ENCODE data around the gene SRGAP1. TPM values are rescaled to one million over a fixed set of nuclear protein-coding genes. Genes with fewer than 3 reads are reported as not detected.

Gene SRGAP1
- total RNA-seq, 4 donors from 2014 or later, result 7.2 to 22.9 (median 11.5) TPM

DNA sequence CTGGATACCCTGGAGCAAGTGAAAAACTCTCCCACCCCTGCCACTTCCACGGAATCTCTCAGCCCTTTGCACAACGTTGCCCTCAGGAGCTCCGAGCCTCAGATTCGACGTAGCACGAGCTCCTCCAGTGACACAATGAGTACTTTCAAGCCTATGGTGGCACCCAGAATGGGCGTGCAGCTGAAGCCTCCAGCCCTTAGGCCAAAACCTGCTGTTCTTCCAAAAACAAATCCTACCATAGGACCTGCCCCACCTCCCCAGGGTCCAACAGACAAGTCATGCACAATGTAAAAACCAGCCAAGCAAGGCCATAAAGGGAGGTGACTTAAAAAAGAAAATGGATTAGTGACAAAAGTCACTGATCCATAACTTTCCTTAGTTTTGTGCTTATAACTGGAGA lies 297.9 kb downstream of the SRGAP1 start:
- Histone ChIP-seq H3K36me3 (peaks cover 0 to 38% of the 10 kb centered on the region in 2 donors), H3K27ac (no peak overlapping the region), H3K9me3 (no peaks in the 10 kb centered on the region), H3K4me3 (no peak overlapping the region), H3K27me3 (no peaks in the 10 kb centered on the region), H3K4me1 (no peaks in the 10 kb centered on the region)
- 90 to 92% methylated on average over 2 to 7 of the region's 7 CpGs for WGBS, 2 donors (ENCODE audit: low coverage in 1 of 2)
- ATAC-seq, result no peak
- TF ChIP-seq, protein P1, sequence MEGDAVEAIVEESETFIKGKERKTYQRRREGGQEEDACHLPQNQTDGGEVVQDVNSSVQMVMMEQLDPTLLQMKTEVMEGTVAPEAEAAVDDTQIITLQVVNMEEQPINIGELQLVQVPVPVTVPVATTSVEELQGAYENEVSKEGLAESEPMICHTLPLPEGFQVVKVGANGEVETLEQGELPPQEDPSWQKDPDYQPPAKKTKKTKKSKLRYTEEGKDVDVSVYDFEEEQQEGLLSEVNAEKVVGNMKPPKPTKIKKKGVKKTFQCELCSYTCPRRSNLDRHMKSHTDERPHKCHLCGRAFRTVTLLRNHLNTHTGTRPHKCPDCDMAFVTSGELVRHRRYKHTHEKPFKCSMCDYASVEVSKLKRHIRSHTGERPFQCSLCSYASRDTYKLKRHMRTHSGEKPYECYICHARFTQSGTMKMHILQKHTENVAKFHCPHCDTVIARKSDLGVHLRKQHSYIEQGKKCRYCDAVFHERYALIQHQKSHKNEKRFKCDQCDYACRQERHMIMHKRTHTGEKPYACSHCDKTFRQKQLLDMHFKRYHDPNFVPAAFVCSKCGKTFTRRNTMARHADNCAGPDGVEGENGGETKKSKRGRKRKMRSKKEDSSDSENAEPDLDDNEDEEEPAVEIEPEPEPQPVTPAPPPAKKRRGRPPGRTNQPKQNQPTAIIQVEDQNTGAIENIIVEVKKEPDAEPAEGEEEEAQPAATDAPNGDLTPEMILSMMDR (IDR thresholded peaks at IDR 0.05), result no peak
- TF ChIP-seq EP300 (IDR thresholded peaks at IDR 0.05) (no peak), POLR2AphosphoS5 (IDR thresholded peaks at IDR 0.05) (no peak), POLR2A (IDR thresholded peaks at IDR 0.05) (no peak)

DNA sequence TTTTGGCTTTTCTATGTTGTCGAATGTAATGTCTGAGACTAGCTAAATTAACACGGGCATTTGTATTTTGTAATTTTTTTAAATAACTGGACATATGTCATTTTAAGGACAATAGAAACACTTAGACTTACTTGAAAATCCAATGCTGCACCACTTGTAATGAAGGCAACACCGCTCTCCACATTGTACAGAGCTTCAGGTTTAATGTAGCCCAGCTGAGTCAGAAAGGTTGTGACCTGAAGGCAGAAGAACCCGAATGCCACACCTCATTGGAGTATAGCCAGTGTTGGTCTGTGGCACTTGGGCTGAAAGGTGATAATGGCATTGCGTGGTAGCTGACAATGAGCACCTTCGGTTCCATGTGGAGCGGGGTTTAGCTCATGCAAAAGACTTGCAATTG lies 298.3 kb downstream of the SRGAP1 start:
- Histone ChIP-seq H3K4me1 (no peaks in the 10 kb centered on the region), H3K36me3 (peaks cover 0 to 38% of the 10 kb centered on the region in 2 donors), H3K4me3 (no peak overlapping the region), H3K27me3 (no peaks in the 10 kb centered on the region), H3K27ac (no peak overlapping the region), H3K9me3 (no peaks in the 10 kb centered on the region)
- TF ChIP-seq, protein P1 (IDR thresholded peaks at IDR 0.05), result no peak
- TF ChIP-seq EP300 (IDR thresholded peaks at IDR 0.05) (no peak), POLR2AphosphoS5 (IDR thresholded peaks at IDR 0.05) (no peak), POLR2A (IDR thresholded peaks at IDR 0.05) (no peak)
- no peak for ATAC-seq
- 91 to 94% methylated on average over 5 to 7 of the region's 7 CpGs for WGBS, 2 donors (ENCODE audit: low coverage in 1 of 2)

DNA sequence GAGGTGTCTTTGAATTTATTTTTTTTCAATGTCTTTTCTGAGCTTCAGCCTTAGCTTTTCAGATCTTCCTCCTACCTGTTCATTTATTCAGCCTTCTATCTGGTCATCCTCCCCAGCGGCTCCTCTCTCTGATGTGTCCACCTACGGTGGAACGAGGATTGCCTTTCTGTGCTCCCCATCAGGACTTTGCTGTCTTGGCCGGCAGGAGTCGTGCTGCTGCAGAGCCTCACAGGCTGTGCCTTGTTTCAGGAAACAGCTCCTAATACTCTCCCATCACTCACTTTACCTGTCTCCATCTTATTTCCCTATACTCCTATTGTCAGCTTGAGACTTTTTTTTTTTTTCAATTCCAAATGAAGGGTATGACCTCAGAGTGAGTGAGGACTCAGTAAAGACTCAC lies 300.7 kb downstream of the SRGAP1 start:
- Histone ChIP-seq H3K36me3 (peaks cover 0 to 38% of the 10 kb centered on the region in 2 donors), H3K4me3 (no peak overlapping the region)

DNA sequence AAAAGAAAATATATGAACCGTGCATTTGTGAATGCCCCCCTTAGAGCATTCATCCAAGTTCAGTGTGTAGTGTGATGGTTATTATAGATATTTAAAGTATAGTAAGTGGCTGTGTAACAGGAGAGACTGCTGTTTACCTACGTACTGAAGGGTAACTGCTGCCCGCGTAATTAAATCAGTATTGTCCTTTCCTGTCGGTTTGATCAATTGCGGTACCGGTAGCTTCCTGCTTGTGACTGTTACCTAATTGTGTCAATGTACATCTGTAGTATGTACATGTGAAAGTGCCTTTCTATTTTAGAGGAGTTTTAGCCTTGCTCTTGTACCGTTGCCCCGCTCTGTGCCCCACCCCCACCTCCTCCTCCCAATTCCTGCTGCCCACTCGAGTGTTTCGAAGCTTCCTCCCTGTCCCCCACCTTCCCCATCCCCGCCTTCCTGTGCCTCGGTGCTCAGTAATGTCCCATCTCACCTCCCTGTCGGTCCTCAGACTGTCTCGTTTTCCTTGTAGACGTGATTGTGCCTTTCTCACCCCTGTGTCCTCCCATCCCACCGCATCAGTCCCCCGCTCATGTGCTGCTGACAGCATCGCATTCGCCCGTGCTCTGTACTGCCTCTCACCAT lies 302.6 kb downstream of the SRGAP1 start:
- H3K9me3 ChIP-seq, result no peaks in the 10 kb centered on the region
- no peak for ATAC-seq
- peaks cover 0 to 32% of the 10 kb centered on the region in 2 donors for H3K36me3 ChIP-seq
- no peaks in the 10 kb centered on the region for H3K4me1 ChIP-seq
- no peak overlapping the region for H3K27ac ChIP-seq
- WGBS, 2 donors (ENCODE audit: low coverage in 1 of 2), result 59 to 71% methylated on average over 20 of the region's 21 CpGs
- H3K4me3 ChIP-seq, result no peak overlapping the region
- no peaks in the 10 kb centered on the region for H3K27me3 ChIP-seq
- TF ChIP-seq EP300 (IDR thresholded peaks at IDR 0.05), result no peak
- TF ChIP-seq, protein P1 (IDR thresholded peaks at IDR 0.05), result no peak
- no peak for TF ChIP-seq POLR2A (IDR thresholded peaks at IDR 0.05)
- no peak for TF ChIP-seq POLR2AphosphoS5 (IDR thresholded peaks at IDR 0.05)

More for the DNA sequence above, 300.7 kb downstream of the SRGAP1 start:
- ATAC-seq, result no peak
- no peaks in the 10 kb centered on the region for H3K9me3 ChIP-seq
- 80 to 90% methylated on average over 1 to 4 of the region's 5 CpGs for WGBS, 2 donors (ENCODE audit: low coverage in 1 of 2)
- no peak overlapping the region for H3K27ac ChIP-seq
- no peaks in the 10 kb centered on the region for H3K4me1 ChIP-seq
- no peaks in the 10 kb centered on the region for H3K27me3 ChIP-seq
- TF ChIP-seq, protein P1 (IDR thresholded peaks at IDR 0.05), result no peak
- no peak for TF ChIP-seq POLR2A (IDR thresholded peaks at IDR 0.05)
- no peak for TF ChIP-seq POLR2AphosphoS5 (IDR thresholded peaks at IDR 0.05)
- no peak for TF ChIP-seq EP300 (IDR thresholded peaks at IDR 0.05)

DNA sequence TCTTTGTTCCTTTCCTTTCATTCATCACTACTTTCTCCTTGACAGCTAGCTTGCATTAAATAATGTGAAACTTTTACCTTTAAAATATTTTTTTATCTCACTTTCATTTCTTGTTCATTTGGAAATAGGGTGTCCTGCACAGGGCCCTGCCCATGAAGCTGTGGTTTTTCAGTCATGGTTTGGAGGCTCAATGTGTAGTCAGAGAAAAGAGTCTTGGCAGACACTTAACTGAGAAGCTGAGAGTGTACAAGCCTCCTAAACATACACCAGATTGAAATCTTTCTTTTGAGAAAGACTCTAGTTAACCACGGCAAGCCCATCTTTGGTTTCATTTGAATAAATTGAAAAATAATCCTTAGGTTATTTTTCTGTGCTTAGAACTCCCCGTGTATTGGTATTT lies 303.4 kb downstream of the SRGAP1 start:
- Histone ChIP-seq H3K36me3 (peaks cover 0 to 24% of the 10 kb centered on the region in 2 donors), H3K4me3 (no peak overlapping the region), H3K9me3 (no peaks in the 10 kb centered on the region), H3K27me3 (no peaks in the 10 kb centered on the region), H3K4me1 (no peaks in the 10 kb centered on the region), H3K27ac (no peak overlapping the region)
- 58 to 82% methylated on average over 2 of the region's 2 CpGs for WGBS, 2 donors (ENCODE audit: low coverage in 1 of 2)
- no peak for ATAC-seq
- TF ChIP-seq POLR2A (IDR thresholded peaks at IDR 0.05), result no peak
- TF ChIP-seq, protein P1 (IDR thresholded peaks at IDR 0.05), result no peak
- no peak for TF ChIP-seq POLR2AphosphoS5 (IDR thresholded peaks at IDR 0.05)
- no peak for TF ChIP-seq EP300 (IDR thresholded peaks at IDR 0.05)

Measured in gastroesophageal sphincter (tissue), 4 donors.